HG03159 (cell line): ENCODE measurements around the gene ABLIM2.

ENCODE experiments used
- ATAC-seq: cut with Tn5 transposase; IDR thresholded peaks from one replicate; pipeline ENCODE4 v1.9.1; 2021; ENCODE audit warnings: mild to moderate bottlenecking, moderate library complexity; ENCODE audit not compliant: unreplicated experiment

Gene ABLIM2

GRCh38 chr4:7990807-7991459 lies 167.7 kb downstream of the ABLIM2 start:
- no peak for ATAC-seq

- ATAC-seq, result no peak
Measured at GRCh38 chr4:7989654-7990053, 169.0 kb downstream of the ABLIM2 start.

- ATAC-seq, result no peak
Measured at GRCh38 chr4:7988437-7988836, 170.2 kb downstream of the ABLIM2 start.

GRCh38 chr4:7987148-7987989 lies 171.2 kb downstream of the ABLIM2 start:
- ATAC-seq, result peak; percentile 78

- no peak for ATAC-seq
Measured at GRCh38 chr4:7985891-7986441, 172.6 kb downstream of the ABLIM2 start.

GRCh38 chr4:7985072-7985471 lies 173.5 kb downstream of the ABLIM2 start:
- no peak for ATAC-seq

- no peak for ATAC-seq
Measured at GRCh38 chr4:7984286-7984925, 174.2 kb downstream of the ABLIM2 start.

- ATAC-seq, result no peak
Measured at GRCh38 chr4:7983296-7983695, 175.3 kb downstream of the ABLIM2 start.

GRCh38 chr4:7981738-7982394 lies 176.7 kb downstream of the ABLIM2 start:
- no peak for ATAC-seq

- no peak for ATAC-seq
Measured at GRCh38 chr4:7980036-7980435, 178.6 kb downstream of the ABLIM2 start.

GRCh38 chr4:7979652-7979968 lies 179.0 kb downstream of the ABLIM2 start:
- no peak for ATAC-seq

GRCh38 chr4:7978907-7979651 lies 179.5 kb downstream of the ABLIM2 start:
- no peak for ATAC-seq

GRCh38 chr4:7978489-7978888 lies 180.1 kb downstream of the ABLIM2 start:
- no peak for ATAC-seq

- no peak for ATAC-seq
Measured at GRCh38 chr4:7976634-7977033, 182.0 kb downstream of the ABLIM2 start.

- ATAC-seq, result no peak
Measured at GRCh38 chr4:7976025-7976424, 182.6 kb downstream of the ABLIM2 start.

GRCh38 chr4:7974425-7974824 lies 184.2 kb downstream of the ABLIM2 start:
- no peak for ATAC-seq

- ATAC-seq, result no peak
Measured at GRCh38 chr4:7973545-7973981, 185.1 kb downstream of the ABLIM2 start.

GRCh38 chr4:7971881-7972500 lies 186.6 kb downstream of the ABLIM2 start:
- ATAC-seq, result no peak

GRCh38 chr4:7971159-7971631 lies 187.4 kb downstream of the ABLIM2 start:
- ATAC-seq, result no peak
